ENCODE data around the gene RRP12.

RRP12 gene

DNA sequence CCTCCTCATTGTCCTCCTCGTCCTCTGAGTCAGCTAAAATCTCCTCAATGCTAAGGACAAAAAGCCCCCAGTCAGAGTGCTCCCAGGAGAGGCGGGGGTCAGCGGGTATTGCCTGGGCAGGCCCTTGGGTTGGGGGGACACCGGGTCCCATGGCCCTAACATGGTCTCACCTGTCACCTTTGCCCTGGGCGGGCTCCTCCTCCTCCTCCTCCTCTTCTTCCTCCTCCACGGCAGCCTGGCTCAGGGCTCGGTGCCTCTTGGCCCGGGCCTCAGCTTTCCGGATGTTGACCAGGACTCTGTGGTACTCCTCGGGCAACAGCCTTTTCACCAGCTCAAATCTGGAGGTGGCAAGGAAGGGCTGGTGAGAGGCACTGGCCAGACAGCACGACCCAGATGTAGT, 34.6 kb downstream of the RRP12 start:
- no peak overlapping the region for H3K27ac Mint-ChIP-seq
- H3K4me3 Mint-ChIP-seq = no peak overlapping the region
- H3K36me3 Mint-ChIP-seq (ENCODE audit: low read depth) = peaks cover 95% of the 10 kb centered on the region

DNA sequence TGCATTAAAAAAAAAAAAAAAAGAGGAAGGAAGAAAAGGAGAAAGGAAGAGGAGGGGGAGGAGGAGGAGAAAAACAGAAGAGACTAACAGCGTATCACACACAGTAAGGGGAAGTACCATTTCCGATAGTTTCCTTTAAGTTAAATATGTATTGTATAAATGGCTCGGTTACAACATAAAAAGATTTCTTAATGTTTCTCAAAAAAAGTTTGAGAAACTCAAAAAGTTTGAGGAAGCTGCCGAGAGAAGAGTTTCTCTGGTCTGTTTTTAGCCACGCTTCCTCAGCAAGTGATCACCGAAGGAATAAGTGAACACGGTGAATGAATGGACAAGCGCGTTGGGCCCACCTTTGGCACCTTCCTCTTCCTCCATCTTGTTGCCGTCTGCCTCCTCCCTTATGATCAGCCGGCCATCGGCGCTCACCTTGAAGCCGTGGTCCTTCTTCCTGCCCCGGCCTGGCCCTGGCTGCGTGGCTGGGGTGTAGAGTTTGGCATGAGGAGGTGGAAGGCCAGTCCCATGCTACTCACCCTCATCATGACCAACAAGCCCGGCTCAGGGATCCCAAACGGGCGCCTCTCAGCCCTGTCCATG, 35.3 kb downstream of the RRP12 start:
- Mint-ChIP-seq H3K36me3 (ENCODE audit: low read depth) (peaks cover 95% of the 10 kb centered on the region), H3K9me3 (no peaks in the 10 kb centered on the region), H3K27ac (no peak overlapping the region), H3K27me3 (no peaks in the 10 kb centered on the region), H3K4me3 (no peak overlapping the region), H3K4me1 (ENCODE audit: low read depth) (no peaks in the 10 kb centered on the region)
- DNase-seq = no peak

More for the DNA sequence above, 34.6 kb downstream of the RRP12 start:
- Mint-ChIP-seq H3K27me3 (no peaks in the 10 kb centered on the region), H3K4me1 (ENCODE audit: low read depth) (no peaks in the 10 kb centered on the region), H3K9me3 (no peaks in the 10 kb centered on the region)
- DNase-seq = no peak

DNA sequence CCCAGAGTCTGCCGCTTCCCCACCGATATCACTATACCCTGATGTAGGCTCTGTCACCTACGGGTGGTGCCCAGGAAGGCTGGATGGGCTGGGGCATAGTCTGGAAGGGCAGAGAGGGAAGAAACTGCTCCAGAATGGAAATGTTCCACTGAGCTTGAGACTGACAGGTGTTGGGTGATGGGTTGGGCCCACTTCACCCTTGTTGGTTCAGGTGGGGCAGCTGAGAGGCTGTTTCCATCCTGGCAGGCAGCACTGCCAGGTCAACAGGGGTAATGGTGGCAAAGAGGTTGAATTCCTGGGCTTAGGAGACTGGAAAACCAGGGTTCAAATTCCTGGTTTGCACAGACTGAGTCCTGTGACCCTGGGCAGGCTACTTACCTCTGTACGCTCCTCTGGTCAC, 38.1 kb downstream of the RRP12 start:
- Mint-ChIP-seq H3K27me3 (no peaks in the 10 kb centered on the region), H3K36me3 (ENCODE audit: low read depth) (peaks cover 94% of the 10 kb centered on the region), H3K27ac (no peak overlapping the region), H3K4me1 (ENCODE audit: low read depth) (no peaks in the 10 kb centered on the region), H3K9me3 (no peaks in the 10 kb centered on the region), H3K4me3 (no peak overlapping the region)
- DNase-seq = no peak

DNA sequence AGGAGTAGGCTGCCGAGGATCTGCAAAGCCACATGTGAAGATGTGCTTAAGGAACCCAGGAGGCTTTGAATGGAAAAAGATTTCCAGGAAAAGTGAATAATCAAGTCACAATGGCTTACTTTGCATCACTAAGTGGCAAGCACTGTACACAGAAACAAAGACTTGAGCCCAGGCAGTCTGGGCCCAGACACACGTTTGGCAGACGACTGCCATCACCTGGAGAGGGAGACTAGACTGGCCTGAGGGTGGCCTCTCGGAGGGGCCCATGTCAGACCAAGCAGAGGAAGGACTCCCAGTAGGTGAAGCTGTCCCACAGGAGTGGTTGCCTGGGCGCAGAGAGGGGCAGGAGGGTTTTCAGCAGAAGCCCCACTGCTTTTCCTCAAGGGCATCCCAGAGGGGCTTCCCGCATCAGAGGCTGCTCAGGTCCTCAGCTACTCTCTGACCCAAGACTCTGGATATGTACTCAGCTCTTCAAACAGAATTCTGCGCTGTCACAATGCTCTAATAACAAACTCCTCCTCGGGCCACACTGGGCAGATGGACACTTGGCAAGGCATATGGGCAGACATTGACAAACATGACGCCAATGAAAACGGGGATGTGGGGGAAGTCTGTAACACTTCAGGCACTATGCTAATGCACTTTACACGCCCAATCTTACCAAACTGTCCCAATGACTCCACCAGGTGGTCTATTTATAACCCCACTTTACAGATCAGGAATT, 38.7 kb downstream of the RRP12 start:
- Mint-ChIP-seq H3K36me3 (ENCODE audit: low read depth) (peaks cover 95% of the 10 kb centered on the region), H3K9me3 (no peaks in the 10 kb centered on the region), H3K27me3 (no peaks in the 10 kb centered on the region), H3K4me1 (ENCODE audit: low read depth) (no peaks in the 10 kb centered on the region), H3K27ac (no peak overlapping the region), H3K4me3 (no peak overlapping the region)
- no peak for DNase-seq

DNA sequence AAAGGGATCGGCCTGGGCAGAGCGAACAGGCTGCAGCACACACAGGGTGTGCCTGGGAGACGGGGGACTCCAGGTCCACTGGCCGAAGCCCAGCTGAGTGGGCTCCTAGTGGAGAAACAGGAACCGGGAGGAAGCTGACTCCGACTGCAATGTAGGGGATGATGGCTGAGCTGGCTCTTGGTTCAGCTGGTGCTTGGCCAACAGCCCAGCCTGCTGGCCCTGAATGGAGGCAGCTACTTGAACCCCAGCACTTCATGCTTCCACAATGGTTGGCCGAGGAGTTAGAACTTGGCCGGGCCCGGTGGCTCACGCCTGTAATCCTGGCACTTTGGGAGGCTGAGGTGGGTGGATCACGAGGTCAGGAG, 39.6 kb downstream of the RRP12 start:
- no peaks in the 10 kb centered on the region for H3K4me1 Mint-ChIP-seq (ENCODE audit: low read depth)
- no peak overlapping the region for H3K27ac Mint-ChIP-seq
- peaks cover 95% of the 10 kb centered on the region for H3K36me3 Mint-ChIP-seq (ENCODE audit: low read depth)
- DNase-seq = no peak
- H3K9me3 Mint-ChIP-seq = no peaks in the 10 kb centered on the region
- H3K27me3 Mint-ChIP-seq = no peaks in the 10 kb centered on the region
- H3K4me3 Mint-ChIP-seq = no peak overlapping the region

DNA sequence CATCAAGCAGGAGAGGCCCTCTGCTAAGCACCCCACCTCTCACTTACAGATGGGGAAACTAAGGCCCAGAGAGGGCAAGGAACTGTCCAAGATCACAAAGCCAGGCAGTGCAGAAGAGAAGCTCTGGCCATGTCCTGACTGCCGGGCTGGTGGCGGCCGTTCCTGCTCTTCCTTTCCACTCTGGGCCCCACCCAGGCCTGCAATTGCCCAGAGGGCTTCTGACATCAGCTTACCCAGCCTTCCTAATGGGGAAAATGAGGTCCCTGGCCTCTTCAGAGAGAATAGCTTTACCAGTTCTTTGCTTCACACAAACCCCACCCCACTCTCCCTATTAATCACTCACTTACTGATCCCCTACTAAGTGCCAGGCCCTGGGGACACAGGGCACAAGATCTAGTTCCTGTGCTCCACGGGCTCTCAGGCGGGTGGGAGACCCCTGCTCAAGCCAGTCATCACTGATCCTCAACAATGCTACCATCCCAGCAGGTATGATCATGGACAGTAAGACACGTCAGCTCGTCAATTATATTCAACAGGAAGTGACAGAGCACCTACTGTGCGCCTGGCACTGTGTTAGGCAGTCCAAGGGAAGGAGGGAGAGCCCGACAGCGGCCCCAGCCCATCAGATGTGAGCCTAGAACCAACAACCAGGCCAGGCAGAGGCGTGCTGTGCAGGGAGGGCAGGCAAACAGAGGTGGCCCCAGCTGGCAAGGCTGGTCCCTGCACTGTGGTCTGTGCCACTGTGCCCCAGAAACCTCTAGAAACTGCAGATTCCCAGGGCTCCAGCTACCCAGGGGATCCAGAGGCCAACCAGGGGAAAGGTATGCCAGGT, 40.2 kb downstream of the RRP12 start:
- Mint-ChIP-seq H3K27ac (peak overlapping the region; percentile 28), H3K4me3 (no peak overlapping the region), H3K36me3 (ENCODE audit: low read depth) (peaks cover 95% of the 10 kb centered on the region), H3K9me3 (no peaks in the 10 kb centered on the region), H3K4me1 (ENCODE audit: low read depth) (no peaks in the 10 kb centered on the region), H3K27me3 (no peaks in the 10 kb centered on the region)
- DNase-seq = no peak

DNA sequence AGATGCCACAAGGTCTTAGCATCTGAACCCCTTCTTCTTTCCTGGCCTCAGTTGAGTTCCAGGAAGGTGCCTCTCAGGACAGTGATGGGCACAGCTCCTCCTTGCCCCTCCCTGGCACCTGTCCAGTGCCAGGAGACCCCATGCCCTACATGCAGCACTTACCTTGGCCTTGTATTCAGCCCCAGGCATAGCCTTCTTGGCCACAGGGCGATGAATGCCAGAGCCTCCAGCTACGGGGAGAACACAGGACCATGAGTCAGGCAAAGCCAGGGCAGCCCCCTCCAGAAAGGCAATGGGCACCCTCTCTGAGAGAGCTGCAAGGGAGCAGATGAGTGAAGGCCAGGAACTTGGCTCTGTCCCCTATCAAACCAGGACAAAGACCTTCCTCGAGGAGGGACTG, 42.4 kb downstream of the RRP12 start:
- H3K27ac Mint-ChIP-seq = no peak overlapping the region
- H3K36me3 Mint-ChIP-seq (ENCODE audit: low read depth) = peaks cover 91% of the 10 kb centered on the region
- no peaks in the 10 kb centered on the region for H3K9me3 Mint-ChIP-seq
- H3K4me3 Mint-ChIP-seq = no peak overlapping the region
- DNase-seq = no peak
- H3K27me3 Mint-ChIP-seq = no peaks in the 10 kb centered on the region
- no peaks in the 10 kb centered on the region for H3K4me1 Mint-ChIP-seq (ENCODE audit: low read depth)

DNA sequence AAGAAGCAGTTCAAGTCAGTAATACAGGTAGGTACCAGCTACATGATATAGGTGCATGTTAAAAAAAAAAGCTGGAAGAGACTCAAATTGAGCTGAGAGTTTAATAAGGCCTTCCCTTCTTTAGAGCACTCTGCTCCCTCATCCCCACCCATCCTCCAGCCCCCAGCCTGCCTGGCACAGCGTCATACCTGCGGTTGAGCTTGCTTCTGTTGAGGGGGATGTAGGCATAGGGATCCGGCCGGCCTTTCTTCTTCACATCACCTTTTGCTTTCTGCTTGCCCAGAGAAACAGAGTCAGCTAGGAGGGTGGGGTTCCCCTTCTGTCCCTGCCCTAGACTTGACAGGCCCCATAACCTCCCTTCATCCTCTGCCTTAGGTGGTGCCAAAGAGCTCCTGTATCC, 42.8 kb downstream of the RRP12 start:
- no peaks in the 10 kb centered on the region for H3K9me3 Mint-ChIP-seq
- no peak for DNase-seq
- H3K27ac Mint-ChIP-seq = no peak overlapping the region
- H3K4me1 Mint-ChIP-seq (ENCODE audit: low read depth) = no peaks in the 10 kb centered on the region
- no peak overlapping the region for H3K4me3 Mint-ChIP-seq
- peaks cover 91% of the 10 kb centered on the region for H3K36me3 Mint-ChIP-seq (ENCODE audit: low read depth)
- H3K27me3 Mint-ChIP-seq = no peaks in the 10 kb centered on the region

DNA sequence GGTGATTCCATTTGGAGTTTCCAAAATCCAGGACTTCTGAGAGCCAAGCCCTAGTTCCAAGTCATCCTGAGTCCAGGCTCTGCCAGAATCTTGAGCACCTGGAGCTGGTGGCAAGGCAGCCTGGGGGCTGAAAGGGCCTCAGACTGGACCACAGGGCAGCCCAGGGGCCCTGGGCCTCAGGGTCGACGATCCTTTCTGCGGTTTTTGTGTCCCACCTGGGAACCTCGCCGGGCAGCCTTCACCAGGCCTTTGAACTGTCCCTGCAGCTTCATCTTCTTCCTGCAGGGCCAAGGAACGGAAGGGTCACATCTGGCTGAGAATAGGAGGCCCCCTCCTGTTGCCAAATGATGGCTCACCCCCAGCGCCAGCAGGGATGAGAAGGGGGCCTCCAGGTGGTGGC, 44.2 kb downstream of the RRP12 start:
- H3K4me1 Mint-ChIP-seq (ENCODE audit: low read depth) = no peaks in the 10 kb centered on the region
- H3K27me3 Mint-ChIP-seq = no peaks in the 10 kb centered on the region
- no peak overlapping the region for H3K27ac Mint-ChIP-seq
- H3K36me3 Mint-ChIP-seq (ENCODE audit: low read depth) = peaks cover 90% of the 10 kb centered on the region
- H3K9me3 Mint-ChIP-seq = no peaks in the 10 kb centered on the region
- no peak for DNase-seq
- no peak overlapping the region for H3K4me3 Mint-ChIP-seq

DNA sequence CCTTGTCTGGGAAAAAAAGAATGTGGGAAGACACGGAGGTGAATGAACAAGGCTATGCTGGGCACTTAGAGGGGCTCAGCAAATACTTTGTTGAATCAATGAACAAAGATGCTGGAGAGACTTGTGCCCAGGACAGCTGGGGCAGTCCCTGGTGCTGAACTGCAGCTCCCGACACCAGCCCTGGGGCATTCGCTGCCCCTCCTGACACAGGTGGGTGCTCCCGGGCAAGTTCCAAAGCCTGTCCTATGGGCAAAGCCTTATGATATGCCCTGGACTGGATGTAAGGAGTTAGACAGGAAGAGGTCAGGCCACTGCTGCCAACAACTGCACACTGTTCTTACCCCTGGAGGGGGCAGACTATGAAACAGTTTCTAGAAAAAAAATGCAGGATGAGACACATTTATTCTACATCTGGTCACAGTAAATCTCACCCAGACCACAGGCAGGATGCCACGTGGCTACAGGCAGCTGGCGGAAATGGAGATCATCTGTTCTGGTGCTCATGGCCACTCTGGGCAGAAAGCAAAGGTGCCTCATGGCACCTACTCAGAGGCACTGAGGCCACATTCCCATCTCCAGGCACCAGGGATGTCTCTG, 44.7 kb downstream of the RRP12 start:
- no peaks in the 10 kb centered on the region for H3K4me1 Mint-ChIP-seq (ENCODE audit: low read depth)
- H3K27ac Mint-ChIP-seq = no peak overlapping the region
- H3K27me3 Mint-ChIP-seq = no peaks in the 10 kb centered on the region
- H3K36me3 Mint-ChIP-seq (ENCODE audit: low read depth) = peaks cover 90% of the 10 kb centered on the region
- H3K9me3 Mint-ChIP-seq = no peaks in the 10 kb centered on the region
- no peak overlapping the region for H3K4me3 Mint-ChIP-seq
- DNase-seq = no peak

DNA sequence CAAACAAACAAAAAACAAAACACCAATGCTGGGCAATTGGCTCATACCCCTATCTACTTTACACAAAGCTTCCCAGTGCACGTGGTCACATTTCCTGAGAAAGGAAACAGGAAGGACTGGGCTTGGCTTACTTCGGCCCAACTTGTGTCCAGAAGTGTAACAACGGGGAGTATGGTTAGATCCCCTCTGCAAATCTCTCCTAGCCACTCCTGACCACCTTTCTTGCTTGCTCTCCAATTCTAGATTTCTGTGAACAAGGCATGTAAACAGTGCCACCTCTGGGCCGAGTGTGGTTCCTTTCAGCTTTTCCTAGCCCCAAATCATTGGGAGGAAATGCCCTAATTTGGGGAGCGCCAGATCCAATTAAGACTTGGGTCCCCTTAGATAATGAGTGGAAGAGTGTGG, 45.6 kb downstream of the RRP12 start:
- Mint-ChIP-seq H3K27me3 (no peaks in the 10 kb centered on the region), H3K4me1 (ENCODE audit: low read depth) (no peaks in the 10 kb centered on the region), H3K36me3 (ENCODE audit: low read depth) (peaks cover 90% of the 10 kb centered on the region), H3K27ac (no peak overlapping the region), H3K9me3 (no peaks in the 10 kb centered on the region), H3K4me3 (no peak overlapping the region)
- DNase-seq = no peak

DNA sequence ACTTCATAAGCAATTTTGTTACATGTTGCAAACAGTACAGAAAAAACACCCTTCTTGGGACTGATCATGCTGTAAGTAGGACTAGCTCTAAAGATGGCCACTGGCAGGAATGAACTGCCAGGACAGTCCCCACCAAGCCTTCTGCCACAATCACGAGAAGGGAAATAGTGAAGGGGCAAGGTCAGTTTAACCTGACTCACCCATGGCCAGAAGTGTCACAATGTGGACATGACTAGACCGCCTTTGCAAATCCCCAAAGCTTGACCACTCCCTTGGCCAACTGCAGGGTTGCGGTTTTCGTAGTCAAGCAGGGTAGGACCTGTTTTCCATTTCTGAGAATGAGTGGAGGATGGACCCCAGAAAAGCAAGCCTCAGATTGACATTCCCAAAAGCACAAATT, 47.2 kb downstream of the RRP12 start:
- no peaks in the 10 kb centered on the region for H3K27me3 Mint-ChIP-seq
- no peak for DNase-seq
- no peak overlapping the region for H3K4me3 Mint-ChIP-seq
- H3K4me1 Mint-ChIP-seq (ENCODE audit: low read depth) = no peaks in the 10 kb centered on the region
- H3K27ac Mint-ChIP-seq = no peak overlapping the region
- H3K36me3 Mint-ChIP-seq (ENCODE audit: low read depth) = peaks cover 90% of the 10 kb centered on the region
- H3K9me3 Mint-ChIP-seq = no peaks in the 10 kb centered on the region

DNA sequence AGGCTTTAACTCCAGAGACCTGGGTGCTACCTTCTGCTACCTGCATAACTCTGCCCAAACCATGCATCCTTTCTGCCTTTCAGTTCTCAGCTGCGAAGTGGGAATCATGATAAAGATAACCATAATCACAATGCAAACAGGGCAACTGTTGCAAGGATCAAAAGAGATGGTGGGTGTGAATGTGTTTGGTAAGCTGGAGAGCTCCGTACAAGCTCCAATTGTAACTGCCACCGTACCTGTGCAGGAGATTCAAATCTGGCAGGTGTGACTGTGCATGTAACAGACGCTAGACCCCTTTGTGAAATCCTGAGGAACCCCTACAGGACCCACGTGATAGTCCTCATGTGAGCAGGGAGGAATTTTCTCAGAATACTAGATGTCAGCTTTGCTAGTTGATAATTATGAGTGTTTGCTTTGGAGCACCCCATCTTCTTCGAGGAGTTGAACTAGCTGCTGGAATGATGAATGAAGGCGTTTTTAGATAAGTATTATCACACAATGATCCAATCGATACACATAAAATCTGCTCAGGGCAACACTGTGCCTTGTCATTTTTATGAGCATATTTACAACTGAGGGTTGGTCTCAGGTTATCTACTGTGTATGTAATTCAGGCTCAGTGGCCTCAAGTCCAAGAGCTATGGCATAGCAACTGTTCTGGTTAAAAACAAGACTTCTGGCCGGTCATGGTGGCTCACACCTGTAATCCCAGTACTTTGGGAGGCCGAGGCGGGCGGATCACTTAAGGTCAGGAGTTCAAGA, 51.2 kb downstream of the RRP12 start:
- Mint-ChIP-seq H3K4me3 (no peak overlapping the region), H3K36me3 (ENCODE audit: low read depth) (peaks cover 51% of the 10 kb centered on the region), H3K4me1 (ENCODE audit: low read depth) (no peaks in the 10 kb centered on the region), H3K9me3 (no peaks in the 10 kb centered on the region), H3K27me3 (no peaks in the 10 kb centered on the region), H3K27ac (no peak overlapping the region)
- DNase-seq = no peak

DNA sequence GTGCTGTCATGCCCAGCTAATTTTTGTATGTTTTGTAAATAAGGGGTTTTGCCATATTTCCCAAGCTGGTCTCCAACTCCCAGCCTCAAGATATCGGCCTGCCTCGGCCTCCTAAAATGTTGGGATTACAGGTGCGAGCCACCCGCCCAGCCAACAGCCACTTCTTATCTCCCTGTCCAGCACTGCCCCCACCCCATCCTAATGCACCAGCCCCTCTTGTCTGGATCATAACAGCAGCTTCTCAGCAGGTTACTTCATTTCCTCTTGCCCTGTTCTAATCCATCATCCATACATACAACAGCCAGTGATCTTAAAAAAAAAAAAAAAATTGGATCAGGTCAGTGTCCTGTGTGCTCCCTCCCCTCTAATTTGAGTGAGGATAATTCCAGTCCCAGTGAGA, 53.8 kb downstream of the RRP12 start:
- no peak for DNase-seq
- Mint-ChIP-seq H3K4me3 (no peak overlapping the region), H3K4me1 (ENCODE audit: low read depth) (no peaks in the 10 kb centered on the region), H3K9me3 (no peaks in the 10 kb centered on the region), H3K27ac (no peak overlapping the region), H3K36me3 (ENCODE audit: low read depth) (peaks cover 33% of the 10 kb centered on the region), H3K27me3 (no peaks in the 10 kb centered on the region)
